HFFc6 (cell line): ENCODE data around the gene MAN2C1. TPM values are rescaled to one million over a fixed set of nuclear protein-coding genes. Genes with fewer than 3 reads are reported as not detected.

Experiments used
- DNase-seq: peaks from one replicate; pipeline ENCODE4 v3.0.0-alpha.2; 2018
- H3K27ac Mint-ChIP-seq: 2 replicates; pipeline ENCODE4 v1.8.0; 2020; ENCODE audit warnings: mild to moderate bottlenecking, mixed read lengths
- H3K27me3 Mint-ChIP-seq: 2 replicates; pipeline ENCODE4 v1.8.0; 2021; ENCODE audit warnings: mild to moderate bottlenecking, moderate library complexity, mixed read lengths; ENCODE audit not compliant: insufficient read depth
- H3K36me3 Mint-ChIP-seq: 2 replicates; pipeline ENCODE4 v1.8.0; 2021; ENCODE audit warnings: low read depth, mixed read lengths
- H3K4me1 Mint-ChIP-seq: 2 replicates; pipeline ENCODE4 v1.8.0; 2020; ENCODE audit warnings: low read depth, mixed read lengths
- H3K4me3 Mint-ChIP-seq: 2 replicates; pipeline ENCODE4 v1.8.0; 2020; ENCODE audit warnings: mild to moderate bottlenecking, moderate library complexity, mixed read lengths
- H3K9me3 Mint-ChIP-seq: 2 replicates; pipeline ENCODE4 v1.8.0; 2020; ENCODE audit warnings: mild to moderate bottlenecking, mixed read lengths
- total RNA-seq, 6 experiments: library from RNA; stranded (reverse); fragmentation: NEBNext Ultra II Directional; extraction: Animal tissue kit (Norgen Biotek cat#: 25700); gene quantifications; 2 replicates in 1 of 6; 3 replicates in 5 of 6; pipeline ENCODE4 v1.2.3, GENCODE V29; 2021
- TF ChIP-seq, protein P1 (sequence below): fragments of 200-600 bp; sonication (generic); IDR thresholded peaks from 2 replicates; pipeline ENCODE4 v1.5.0; 2021; ENCODE audit warnings: antibody characterized with exemption, mild to moderate bottlenecking

Gene MAN2C1
- total RNA-seq, 6 experiments from 2014 or later: 92.8 to 111 (median 105) TPM

DNA sequence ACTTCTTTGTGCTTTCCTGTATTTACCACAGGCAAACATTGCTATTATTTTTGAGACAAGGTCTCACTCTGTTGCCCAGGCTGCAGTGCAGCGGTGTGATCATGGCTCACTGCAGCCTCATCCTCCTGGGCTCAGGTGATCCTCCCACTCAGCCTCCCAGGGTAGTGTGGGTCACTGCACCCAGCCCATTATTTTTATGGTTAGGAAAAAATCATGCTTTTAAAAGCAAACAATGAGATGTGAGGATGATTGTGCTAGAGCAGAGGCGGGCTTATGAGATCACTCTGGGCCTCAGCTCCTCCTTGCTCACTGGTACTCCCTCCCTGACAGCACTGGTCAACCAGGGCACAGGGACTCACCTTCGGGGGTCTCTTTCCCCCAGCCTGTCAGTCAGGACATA is 2.2 kb downstream of the MAN2C1 start:
- TF ChIP-seq, protein P1, sequence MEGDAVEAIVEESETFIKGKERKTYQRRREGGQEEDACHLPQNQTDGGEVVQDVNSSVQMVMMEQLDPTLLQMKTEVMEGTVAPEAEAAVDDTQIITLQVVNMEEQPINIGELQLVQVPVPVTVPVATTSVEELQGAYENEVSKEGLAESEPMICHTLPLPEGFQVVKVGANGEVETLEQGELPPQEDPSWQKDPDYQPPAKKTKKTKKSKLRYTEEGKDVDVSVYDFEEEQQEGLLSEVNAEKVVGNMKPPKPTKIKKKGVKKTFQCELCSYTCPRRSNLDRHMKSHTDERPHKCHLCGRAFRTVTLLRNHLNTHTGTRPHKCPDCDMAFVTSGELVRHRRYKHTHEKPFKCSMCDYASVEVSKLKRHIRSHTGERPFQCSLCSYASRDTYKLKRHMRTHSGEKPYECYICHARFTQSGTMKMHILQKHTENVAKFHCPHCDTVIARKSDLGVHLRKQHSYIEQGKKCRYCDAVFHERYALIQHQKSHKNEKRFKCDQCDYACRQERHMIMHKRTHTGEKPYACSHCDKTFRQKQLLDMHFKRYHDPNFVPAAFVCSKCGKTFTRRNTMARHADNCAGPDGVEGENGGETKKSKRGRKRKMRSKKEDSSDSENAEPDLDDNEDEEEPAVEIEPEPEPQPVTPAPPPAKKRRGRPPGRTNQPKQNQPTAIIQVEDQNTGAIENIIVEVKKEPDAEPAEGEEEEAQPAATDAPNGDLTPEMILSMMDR: no peak
- Mint-ChIP-seq H3K36me3 (peaks cover 8% of the 10 kb centered on the region; the same call in 1 of the 2 replicates), H3K27ac (no peak overlapping the region), H3K4me1 (peaks cover 22% of the 10 kb centered on the region), H3K4me3 (no peak overlapping the region), H3K9me3 (no peaks in the 10 kb centered on the region), H3K27me3 (peaks cover 10% of the 10 kb centered on the region)
- no peak for DNase-seq

DNA sequence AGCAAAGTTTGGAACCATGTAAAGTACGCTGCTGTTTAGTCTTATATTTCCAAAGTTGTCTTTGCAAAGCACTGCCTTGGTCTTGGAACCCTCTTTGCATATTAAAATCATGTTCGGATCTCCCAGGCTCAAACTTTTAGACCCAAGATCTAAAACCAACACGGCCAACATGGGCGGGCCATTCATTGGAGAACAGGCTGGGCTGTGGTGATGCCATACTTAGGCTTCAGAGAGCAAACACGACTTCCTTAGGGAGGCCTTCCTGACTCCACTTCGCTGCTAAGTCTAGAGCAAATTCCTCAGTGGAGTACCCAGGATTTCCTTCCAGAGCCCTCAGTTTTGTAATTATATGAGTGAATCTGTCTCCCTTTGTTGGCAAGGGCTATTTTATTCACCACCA is 3.5 kb downstream of the MAN2C1 start:
- TF ChIP-seq, protein P1: no peak
- H3K4me3 Mint-ChIP-seq: no peak overlapping the region
- H3K9me3 Mint-ChIP-seq: no peaks in the 10 kb centered on the region
- DNase-seq: no peak
- no peak overlapping the region for H3K27ac Mint-ChIP-seq
- peaks cover 5% of the 10 kb centered on the region; the same call in 1 of the 2 replicates for H3K36me3 Mint-ChIP-seq
- peaks cover 19% of the 10 kb centered on the region for H3K4me1 Mint-ChIP-seq
- H3K27me3 Mint-ChIP-seq: peaks cover 10% of the 10 kb centered on the region

DNA sequence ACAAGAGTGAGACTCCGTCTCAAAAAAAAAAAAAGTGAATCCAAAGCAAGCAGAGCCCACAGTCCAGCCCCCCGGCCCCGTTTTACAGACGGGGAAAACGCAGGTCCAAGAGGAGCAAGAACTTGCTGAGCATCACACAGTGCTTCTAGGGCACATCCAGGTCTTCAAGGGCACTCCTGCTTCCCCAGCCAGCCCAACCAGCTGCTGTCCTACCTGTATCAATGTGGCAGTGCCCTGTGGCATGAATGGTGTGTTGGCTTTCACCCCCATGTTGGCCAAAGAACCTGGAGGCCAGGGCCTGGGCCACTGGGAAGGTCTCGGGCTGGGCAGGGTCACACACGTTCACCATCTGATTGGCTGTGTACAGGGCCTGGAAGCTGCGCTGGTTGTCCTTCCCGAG is 4.6 kb downstream of the MAN2C1 start:
- Mint-ChIP-seq H3K36me3 (peaks cover 9% of the 10 kb centered on the region; the same call in 1 of the 2 replicates), H3K27me3 (peaks cover 10% of the 10 kb centered on the region), H3K27ac (no peak overlapping the region), H3K4me1 (peaks cover 8% of the 10 kb centered on the region), H3K4me3 (no peak overlapping the region), H3K9me3 (no peaks in the 10 kb centered on the region)
- no peak for DNase-seq
- TF ChIP-seq, protein P1: no peak

DNA sequence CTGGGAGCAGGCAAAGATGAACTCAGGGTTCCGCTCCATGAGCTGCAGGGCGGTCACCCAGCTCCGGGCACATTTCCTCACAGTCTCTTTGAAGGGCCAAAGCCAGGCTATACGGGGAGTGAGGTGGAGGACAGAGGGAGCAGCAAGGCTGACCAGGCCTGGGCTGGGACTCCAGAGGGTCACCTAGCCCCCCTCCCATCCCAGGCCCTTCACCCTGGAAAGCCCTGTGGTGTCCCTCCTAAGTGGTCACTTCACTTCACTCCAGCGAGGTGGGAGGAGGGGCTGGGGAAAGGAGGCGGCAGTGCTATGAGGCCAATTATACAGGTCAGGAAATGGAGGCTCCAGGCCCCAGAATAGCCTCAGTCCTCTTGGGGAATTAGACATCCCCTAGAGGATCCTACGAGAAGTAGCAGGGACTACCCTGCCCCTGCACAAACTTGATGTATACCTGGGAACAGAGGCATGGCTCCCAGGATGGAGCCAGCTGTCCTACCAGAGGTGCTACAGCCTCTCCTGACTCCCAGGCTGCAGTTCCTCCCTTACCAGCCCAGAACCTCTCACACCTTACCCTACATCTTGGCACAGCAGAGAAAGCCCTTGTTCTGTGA is 5.7 kb downstream of the MAN2C1 start:
- Mint-ChIP-seq H3K4me3 (no peak overlapping the region), H3K36me3 (0 out of 2 replicates have a peak, but pooled peaks cover 9% of the 10 kb centered on the region), H3K9me3 (no peaks in the 10 kb centered on the region), H3K27me3 (peaks cover 4% of the 10 kb centered on the region), H3K27ac (no peak overlapping the region), H3K4me1 (peaks cover 5% of the 10 kb centered on the region; the same call in 1 of the 2 replicates)
- TF ChIP-seq, protein P1: no peak
- DNase-seq: no peak

DNA sequence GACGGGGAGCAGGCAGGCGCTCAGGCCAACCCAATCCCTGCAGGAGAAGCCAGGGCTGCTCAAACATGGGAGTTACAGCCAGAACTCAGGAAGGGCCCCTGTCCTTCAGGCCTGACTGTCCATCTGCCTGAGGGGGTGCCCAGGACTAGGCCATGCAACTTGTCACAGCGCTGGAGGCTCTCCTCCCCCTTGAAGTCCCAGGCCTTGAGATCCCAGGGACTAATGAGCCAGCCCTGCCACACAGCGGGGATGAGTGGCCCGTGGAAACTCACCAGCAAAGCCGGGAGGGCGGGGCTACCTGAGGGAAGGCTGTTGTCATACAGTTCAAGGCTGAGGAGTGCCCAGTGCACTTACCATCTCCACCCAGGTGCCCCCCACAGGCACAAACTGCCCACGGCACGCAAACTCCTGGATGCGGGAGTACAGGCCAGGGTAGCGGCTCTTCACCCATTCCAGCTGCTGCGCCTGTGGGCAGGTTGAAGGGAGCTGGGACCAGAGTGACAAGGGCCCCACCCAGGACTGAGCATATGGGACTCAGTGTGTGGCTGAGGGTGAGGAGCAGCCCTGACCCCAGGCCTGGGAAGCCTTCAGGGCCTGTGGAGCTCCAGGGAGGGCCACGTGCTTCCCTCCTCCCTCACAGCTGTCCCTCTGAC is 6.3 kb downstream of the MAN2C1 start:
- Mint-ChIP-seq H3K27ac (no peak overlapping the region), H3K4me3 (no peak overlapping the region), H3K27me3 (peaks cover 1% of the 10 kb centered on the region), H3K4me1 (no peaks in the 10 kb centered on the region), H3K36me3 (0 out of 2 replicates have a peak, but pooled peaks cover 9% of the 10 kb centered on the region), H3K9me3 (no peaks in the 10 kb centered on the region)
- no peak for DNase-seq
- TF ChIP-seq, protein P1: no peak
